GM19468 (cell line): ENCODE measurements around the gene GNB1.
"Not testable (repeated sequence)": the region's sequence is repeated elsewhere in the genome, so short reads cannot be mapped to it uniquely, and the experiment has no call there.

Experiments used
- ATAC-seq: cut with Tn5 transposase; IDR thresholded peaks from one replicate; pipeline ENCODE4 v1.9.1; 2021; ENCODE audit warnings: mild to moderate bottlenecking, moderate library complexity, moderate number of reproducible peaks; ENCODE audit not compliant: unreplicated experiment; ENCODE audit errors: extremely low read depth

GNB1 gene

GRCh38 chr1:1892079-1892762 is 1.3 kb upstream of the GNB1 start:
- no peak for ATAC-seq

GRCh38 chr1:1891349-1892078 is 627 bp upstream of the GNB1 start:
- no peak for ATAC-seq

GRCh38 chr1:1889847-1890505 is 911 bp downstream of the GNB1 start:
- no peak for ATAC-seq

- ATAC-seq = no peak
Observed at GRCh38 chr1:1889090-1889750, 1.7 kb downstream of the GNB1 start.

- ATAC-seq = not testable (repeated sequence)
Observed at GRCh38 chr1:1883890-1884289, 7.0 kb downstream of the GNB1 start.

GRCh38 chr1:1883092-1883873 is 7.6 kb downstream of the GNB1 start:
- no peak for ATAC-seq

- no peak for ATAC-seq
Observed at GRCh38 chr1:1881727-1882126, 9.2 kb downstream of the GNB1 start.

GRCh38 chr1:1880617-1881312 is 10.1 kb downstream of the GNB1 start:
- ATAC-seq = no peak

- ATAC-seq = no peak
Observed at GRCh38 chr1:1879942-1880341, 10.9 kb downstream of the GNB1 start.

- ATAC-seq = no peak
Observed at GRCh38 chr1:1877865-1878436, 12.9 kb downstream of the GNB1 start.

- no peak for ATAC-seq
Observed at GRCh38 chr1:1876335-1876930, 14.5 kb downstream of the GNB1 start.

- no peak for ATAC-seq
Observed at GRCh38 chr1:1875932-1876331, 15.0 kb downstream of the GNB1 start.

GRCh38 chr1:1874901-1875300 is 16.0 kb downstream of the GNB1 start:
- no peak for ATAC-seq

GRCh38 chr1:1873186-1873585 is 17.7 kb downstream of the GNB1 start:
- ATAC-seq = no peak

- no peak for ATAC-seq
Observed at GRCh38 chr1:1872329-1872994, 18.4 kb downstream of the GNB1 start.

GRCh38 chr1:1869469-1869868 is 21.4 kb downstream of the GNB1 start:
- no peak for ATAC-seq

GRCh38 chr1:1867164-1867563 is 23.7 kb downstream of the GNB1 start:
- no peak for ATAC-seq

- no peak for ATAC-seq
Observed at GRCh38 chr1:1862905-1863547, 27.9 kb downstream of the GNB1 start.
